Prostate gland (tissue), 2 donors: ENCODE results near the gene CASP9.
A peak's percentile ranks its signal among the peaks of the same experiment; 100 is the strongest.

Experiments
- CTCF ChIP-seq, 4 experiments: fragments of 200-600 bp in 2 of 4; fragments of 450-650 bp in 2 of 4; sonication (generic) in 2 of 4; IDR thresholded peaks; 1 replicate in 3 of 4; 2 replicates in 1 of 4; pipeline ENCODE4 v1.5.1; 2016 to 2019; ENCODE audit warnings: antibody characterized with exemption in 4 of 4, mild to moderate bottlenecking in 2 of 4, moderate library complexity in 2 of 4
- POLR2A ChIP-seq: fragments of 450-650 bp; IDR thresholded peaks from one replicate; pipeline ENCODE4 v1.6.1; 2016; ENCODE audit warnings: antibody characterized with exemption, mild to moderate bottlenecking

- TF ChIP-seq CTCF (IDR thresholded peaks at IDR 0.05), result no peak
- TF ChIP-seq POLR2A, result peak; percentile 70
Observed at GRCh38 chr1:15525050-15526020, 1.3 kb upstream of the CASP9 start.
